CD4-positive, alpha-beta memory T cell (primary cell): ENCODE measurements around the gene FAM181B. TPM values are rescaled to one million over a fixed set of nuclear protein-coding genes. Genes with fewer than 3 reads are reported as not detected.
A peak's percentile ranks its signal among the peaks of the same experiment; 100 is the strongest.

Experiments
- CTCF ChIA-PET: fragments of 350-600 bp; sonication (Branson Sonifier 250); formaldehyde crosslinking; loops from one replicate; lab custom pipeline; 2021; ENCODE audit warnings: inconsistent platforms; ENCODE audit not compliant: partially characterized antibody; lab: Charles Lee
- POLR2A ChIA-PET: fragments of 350-600 bp; sonication (Branson Sonifier 250); formaldehyde crosslinking; loops from one replicate; lab custom pipeline; 2021; ENCODE audit not compliant: partially characterized antibody; lab: Charles Lee
- DNase-seq, 5 donors: peaks; one replicate each; pipeline versions ENCODE4 v3.0.0 to v3.0.0-alpha.2; 2020 to 2022; ENCODE audit warnings: mixed read lengths in 1 of 5
- H3K27ac ChIP-seq: one replicate; pipeline ENCODE4 v1.7.0; 2013; ENCODE audit warnings: low read depth, low read length
- H3K27me3 ChIP-seq: 2 replicates; pipeline ENCODE4 v1.7.0; 2013; ENCODE audit warnings: mild to moderate bottlenecking, low read length, moderate library complexity; ENCODE audit not compliant: insufficient read depth
- H3K36me3 ChIP-seq: 2 replicates; pipeline ENCODE4 v1.7.0; 2013; ENCODE audit warnings: mild to moderate bottlenecking, low read length, moderate library complexity; ENCODE audit not compliant: insufficient read depth
- H3K4me1 ChIP-seq: 2 replicates; pipeline ENCODE4 v1.7.0; 2013; ENCODE audit warnings: mild to moderate bottlenecking, low read length, moderate library complexity; ENCODE audit not compliant: insufficient read depth
- H3K4me3 ChIP-seq, 2 donors: one replicate each; pipeline ENCODE4 v1.7.0; 2013; ENCODE audit warnings: low read length in 2 of 2, mild to moderate bottlenecking in 1 of 2
- H3K9me3 ChIP-seq, 2 donors: one replicate each; pipeline ENCODE4 v1.7.0; 2013; ENCODE audit warnings: low read length in 2 of 2, control low read depth in 1 of 2; ENCODE audit not compliant: control insufficient read depth in 1 of 2
- H3K27ac Mint-ChIP-seq, 7 donors: one replicate each; pipeline ENCODE4 v1.8.0; 2020 to 2021; ENCODE audit warnings: mixed read lengths in 7 of 7, mild to moderate bottlenecking in 6 of 7, inconsistent platforms in 3 of 7, moderate library complexity in 3 of 7
- H3K27me3 Mint-ChIP-seq, 2 donors: one replicate each; pipeline ENCODE4 v1.8.0; 2020 to 2021; ENCODE audit warnings: mixed read lengths in 2 of 2
- H3K36me3 Mint-ChIP-seq, 2 donors: one replicate each; pipeline ENCODE4 v1.8.0; 2020 to 2021; ENCODE audit warnings: mixed read lengths in 2 of 2, inconsistent platforms in 1 of 2, mild to moderate bottlenecking in 1 of 2
- H3K4me1 Mint-ChIP-seq, 4 donors: one replicate each; pipeline ENCODE4 v1.8.0; 2020 to 2021; ENCODE audit warnings: mixed read lengths in 4 of 4, mild to moderate bottlenecking in 1 of 4
- H3K4me3 Mint-ChIP-seq, 8 donors: one replicate each; pipeline ENCODE4 v1.8.0; 2020 to 2021; ENCODE audit warnings: mixed read lengths in 8 of 8, mild to moderate bottlenecking in 7 of 8, moderate library complexity in 6 of 8, inconsistent platforms in 3 of 8
- H3K9me3 Mint-ChIP-seq, 8 donors: one replicate each; pipeline ENCODE4 v1.8.0; 2020 to 2021; ENCODE audit warnings: mixed read lengths in 8 of 8, mild to moderate bottlenecking in 5 of 8, inconsistent platforms in 3 of 8, moderate library complexity in 1 of 8
- intact Hi-C: fragments of 100-400 bp; cut with micrococcal nuclease; formaldehyde crosslinking; loops from one replicate; pipeline ENCODE4 v1.15.1; 2023
- polyA plus RNA-seq, 2 donors: library from polyadenylated mRNA; unstranded; fragments of 300-500 nt; fragmentation: Illumina TruSeq; gene quantifications; one replicate each; pipeline ENCODE4 v1.2.3, GENCODE V29; 2021
- total RNA-seq, 2 experiments: library from RNA; stranded (reverse); gene quantifications; one replicate each; pipeline ENCODE4 v1.2.3, GENCODE V29; 2021

FAM181B gene
- total and polyA plus RNA-seq, 4 experiments from 2014 or later: 0.11 TPM; not detected in 3

DNA sequence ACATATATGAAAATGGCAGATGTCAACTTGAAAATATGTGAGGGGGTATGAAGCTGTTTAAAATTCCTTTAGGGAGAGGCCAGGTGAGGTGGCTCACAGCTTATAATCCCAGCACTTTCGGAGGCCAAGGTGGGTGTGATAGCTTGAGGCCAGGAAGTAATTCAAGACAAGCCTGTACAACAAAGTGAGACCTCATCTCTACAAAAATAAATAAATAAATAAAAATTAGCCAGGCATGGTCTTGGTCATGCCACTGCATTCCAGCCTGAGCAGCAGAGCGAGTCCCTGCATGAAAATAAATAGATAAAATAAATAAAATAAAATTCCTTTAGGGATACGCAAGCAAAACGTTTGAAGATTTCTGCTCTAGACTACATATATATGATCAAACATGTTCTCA lies 38.1 kb upstream of the FAM181B start:
- Histone ChIP-seq H3K27me3 (no peaks in the 10 kb centered on the region), H3K9me3 (no peaks in the 10 kb centered on the region), H3K27ac (no peak overlapping the region), H3K4me1 (no peaks in the 10 kb centered on the region), H3K4me3 (no peak overlapping the region), H3K36me3 (no peaks in the 10 kb centered on the region)
- intact Hi-C loops: no loop called here
- POLR2A ChIA-PET: no interaction called here
- Mint-ChIP-seq H3K27ac (no peak overlapping the region), H3K4me1 (no peaks in the 10 kb centered on the region), H3K4me3 (no peak overlapping the region), H3K9me3 (peaks cover 2 to 34% (median 7%) of the 10 kb centered on the region in 8 donors), H3K27me3 (peaks cover 8 to 10% of the 10 kb centered on the region in 2 donors), H3K36me3 (peaks cover under 1 to 1% of the 10 kb centered on the region in 2 donors)
- DNase-seq: no peak
- CTCF ChIA-PET: no interaction called here

DNA sequence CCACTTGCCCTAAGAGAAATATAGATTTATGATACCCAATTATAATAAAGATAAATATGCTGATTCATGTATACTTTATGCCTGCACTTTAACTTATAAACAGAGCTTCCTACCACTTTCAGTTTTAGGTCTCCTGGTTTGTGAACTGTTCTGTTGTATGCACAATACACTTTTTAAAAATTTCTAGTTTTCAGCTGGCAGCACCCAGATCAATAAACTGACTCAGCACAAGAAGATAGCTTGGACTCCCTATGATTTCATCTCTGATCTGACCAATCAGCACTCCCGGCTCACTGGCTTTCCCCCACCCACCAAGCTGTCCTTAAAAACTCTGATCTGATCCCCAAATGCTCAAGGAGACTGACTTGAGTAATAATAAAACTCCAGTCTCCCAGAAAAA lies 33.5 kb upstream of the FAM181B start:
- Histone ChIP-seq H3K36me3 (no peaks in the 10 kb centered on the region), H3K27ac (no peak overlapping the region), H3K9me3 (no peaks in the 10 kb centered on the region), H3K4me3 (no peak overlapping the region), H3K4me1 (no peaks in the 10 kb centered on the region), H3K27me3 (peaks cover 3% of the 10 kb centered on the region)
- Mint-ChIP-seq H3K27me3 (peaks cover 5 to 6% of the 10 kb centered on the region in 2 donors), H3K9me3 (peaks cover 0 to 3% (median 0%) of the 10 kb centered on the region in 8 donors), H3K27ac (no peak overlapping the region), H3K36me3 (no peaks in the 10 kb centered on the region), H3K4me1 (peaks cover 0 to 4% (median 1%) of the 10 kb centered on the region in 4 donors), H3K4me3 (no peak overlapping the region)
- POLR2A ChIA-PET: no interaction called here
- intact Hi-C loops: no loop called here
- CTCF ChIA-PET: no interaction called here
- no peak for DNase-seq

DNA sequence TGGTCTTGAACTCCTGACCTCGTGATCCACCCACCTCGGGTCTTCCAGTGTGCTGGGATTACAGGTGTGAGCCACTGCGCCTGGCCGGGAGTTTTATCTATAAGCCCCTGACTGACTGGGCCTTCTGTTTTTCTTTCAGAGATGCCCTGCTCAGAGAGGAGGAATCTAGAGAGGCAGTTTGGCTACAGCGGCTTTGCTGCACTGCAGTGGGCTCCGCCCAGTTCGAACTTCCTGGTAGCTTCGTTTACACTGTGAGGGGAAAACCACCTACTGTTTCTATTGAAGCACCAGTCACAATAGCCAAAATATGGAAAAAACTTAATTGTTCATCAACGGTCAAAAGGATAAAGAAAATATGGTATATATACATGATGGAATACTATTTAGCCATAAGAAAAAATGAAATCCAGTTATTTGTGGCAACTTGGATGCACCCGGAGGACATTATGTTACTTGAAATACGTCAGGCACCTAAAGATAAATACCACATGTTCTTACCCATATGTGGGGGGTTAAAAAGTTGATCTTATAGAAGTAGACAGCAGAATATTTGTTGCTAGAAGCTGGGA lies 31.9 kb upstream of the FAM181B start:
- H3K4me3 ChIP-seq: no peak overlapping the region
- Mint-ChIP-seq H3K27ac (no peak overlapping the region), H3K36me3 (no peaks in the 10 kb centered on the region), H3K9me3 (peaks cover 0 to 3% (median 0%) of the 10 kb centered on the region in 8 donors), H3K4me3 (peak overlapping the region in 1 of 8 donors; percentile 17), H3K27me3 (peaks cover 5 to 6% of the 10 kb centered on the region in 2 donors), H3K4me1 (peaks cover 0 to 4% (median 1%) of the 10 kb centered on the region in 4 donors)
- ChIA-PET CTCF (no interaction called here), POLR2A (no interaction called here)
- intact Hi-C loops: no loop called here
- no peaks in the 10 kb centered on the region for H3K9me3 ChIP-seq
- no peak overlapping the region for H3K27ac ChIP-seq
- H3K27me3 ChIP-seq: peaks cover 3% of the 10 kb centered on the region
- no peak for DNase-seq
- no peaks in the 10 kb centered on the region for H3K4me1 ChIP-seq
- H3K36me3 ChIP-seq: no peaks in the 10 kb centered on the region

DNA sequence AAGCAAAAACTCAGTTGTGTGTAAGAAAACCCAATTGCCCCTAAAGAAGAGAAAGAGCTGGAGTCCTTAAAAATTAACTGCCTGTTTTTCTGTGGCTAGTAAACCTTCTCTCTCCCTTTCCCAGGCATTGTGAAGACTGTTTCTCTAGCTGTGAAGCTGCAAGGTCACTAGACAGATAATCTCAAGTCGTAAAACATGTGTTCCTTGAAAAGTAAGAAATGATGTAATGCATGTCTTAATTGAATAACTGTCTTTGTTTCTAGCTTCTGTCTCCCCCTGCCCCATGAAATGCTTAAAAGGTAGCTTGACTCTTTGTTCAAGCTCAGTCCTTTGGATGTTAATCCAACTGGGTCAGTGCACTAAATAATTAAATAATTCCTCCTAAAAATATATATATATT lies 29.5 kb upstream of the FAM181B start:
- Histone ChIP-seq H3K9me3 (no peaks in the 10 kb centered on the region), H3K36me3 (no peaks in the 10 kb centered on the region), H3K4me1 (no peaks in the 10 kb centered on the region), H3K4me3 (no peak overlapping the region), H3K27me3 (peaks cover 3% of the 10 kb centered on the region), H3K27ac (no peak overlapping the region)
- no peak overlapping the region for H3K27ac Mint-ChIP-seq
- CTCF ChIA-PET: no interaction called here
- intact Hi-C loops: no loop called here
- peaks cover 3 to 5% of the 10 kb centered on the region in 2 donors for H3K27me3 Mint-ChIP-seq
- no peak overlapping the region for H3K4me3 Mint-ChIP-seq
- H3K4me1 Mint-ChIP-seq: peaks cover under 1 to 6% (median 2%) of the 10 kb centered on the region in 4 donors
- H3K36me3 Mint-ChIP-seq: no peaks in the 10 kb centered on the region
- POLR2A ChIA-PET: no interaction called here
- peaks cover 0 to 3% (median 0%) of the 10 kb centered on the region in 8 donors for H3K9me3 Mint-ChIP-seq
- DNase-seq: no peak

DNA sequence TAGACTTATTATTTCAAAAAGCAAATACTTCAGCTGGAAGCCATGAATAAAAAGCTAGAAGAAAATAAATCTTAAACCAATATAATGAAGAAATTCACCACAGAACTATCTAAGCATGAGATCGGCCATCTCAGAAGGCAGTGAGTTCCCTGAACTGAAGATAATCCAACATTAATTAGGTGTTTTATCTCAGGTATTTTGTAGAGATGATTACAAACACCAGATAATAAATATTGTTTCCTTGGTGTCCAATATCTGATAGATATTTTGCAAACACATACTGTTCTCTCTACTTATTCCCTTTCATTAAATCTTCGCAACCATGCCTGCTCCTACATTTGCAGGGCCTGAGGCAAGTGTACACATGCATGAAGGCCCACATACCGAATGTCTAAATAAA lies 26.0 kb upstream of the FAM181B start:
- Histone ChIP-seq H3K4me3 (no peak overlapping the region), H3K27me3 (no peaks in the 10 kb centered on the region), H3K27ac (no peak overlapping the region), H3K9me3 (no peaks in the 10 kb centered on the region), H3K36me3 (no peaks in the 10 kb centered on the region), H3K4me1 (peaks cover 13% of the 10 kb centered on the region)
- intact Hi-C loops: no loop called here
- Mint-ChIP-seq H3K27me3 (peaks cover 2 to 3% of the 10 kb centered on the region in 2 donors), H3K4me3 (no peak overlapping the region), H3K9me3 (peaks cover 0 to 3% (median 0%) of the 10 kb centered on the region in 8 donors), H3K27ac (no peak overlapping the region), H3K4me1 (peaks cover 13 to 21% (median 20%) of the 10 kb centered on the region in 4 donors), H3K36me3 (no peaks in the 10 kb centered on the region)
- ChIA-PET CTCF (no interaction called here), POLR2A (no interaction called here)
- DNase-seq: no peak

DNA sequence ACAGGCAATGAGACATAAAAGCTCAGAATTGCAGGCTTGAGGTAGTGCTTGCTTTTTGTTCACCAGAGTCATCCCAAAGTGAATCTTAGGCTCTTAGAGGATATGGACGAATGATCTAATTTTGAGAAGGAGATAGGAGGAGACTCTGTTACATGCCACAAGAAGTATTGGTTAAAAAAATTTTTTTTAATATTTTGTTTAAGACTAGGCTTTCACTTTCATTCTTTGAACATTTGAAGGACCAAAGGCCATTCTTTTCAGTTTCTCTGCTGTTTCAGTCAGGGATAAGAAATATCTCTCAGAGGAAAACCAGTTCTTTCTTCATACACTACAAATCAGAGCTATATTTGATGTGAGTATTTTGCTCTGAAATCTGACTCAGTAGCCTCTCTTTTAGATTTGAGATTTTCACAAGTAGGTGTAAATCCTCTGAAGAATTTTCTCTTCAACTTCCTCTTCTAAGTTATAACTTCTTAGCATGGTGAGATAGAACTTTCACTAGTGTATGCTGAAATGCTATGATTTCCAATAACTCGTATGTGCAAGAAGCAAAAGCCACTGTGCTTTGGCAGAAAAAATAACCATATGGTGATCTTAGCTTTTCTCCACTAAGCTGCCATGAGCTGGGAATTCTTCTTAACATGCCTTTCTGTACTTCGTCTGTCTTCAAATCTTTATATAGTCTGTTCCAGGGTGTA lies 24.1 kb upstream of the FAM181B start:
- Histone ChIP-seq H3K9me3 (no peaks in the 10 kb centered on the region), H3K4me1 (peaks cover 13% of the 10 kb centered on the region), H3K27me3 (no peaks in the 10 kb centered on the region), H3K4me3 (no peak overlapping the region), H3K27ac (no peak overlapping the region), H3K36me3 (no peaks in the 10 kb centered on the region)
- Mint-ChIP-seq H3K27me3 (peaks cover 0 to 3% of the 10 kb centered on the region in 2 donors), H3K4me1 (peaks cover 13 to 21% (median 20%) of the 10 kb centered on the region in 4 donors), H3K36me3 (no peaks in the 10 kb centered on the region), H3K27ac (peak overlapping the region in 2 of 7 donors; percentile 8 to 49), H3K9me3 (peaks cover 0 to 3% (median 0%) of the 10 kb centered on the region in 8 donors), H3K4me3 (peak overlapping the region in 7 of 8 donors; percentile 55 to 81 (median 72))
- DNase-seq: no peak
- intact Hi-C loops: no loop called here
- POLR2A ChIA-PET: no interaction called here
- CTCF ChIA-PET: interaction anchor here (1.0 to 1.2 kb wide), 2 partner anchors 20 to 109 kb away, joined by 3 read pairs; no protein-coding TSS in a partner anchor
